ENCODE results near the gene RERE.
A peak's percentile ranks its signal among the peaks of the same experiment; 100 is the strongest.

Gene RERE

GRCh38 chr1:8590721-8591351 is 226.6 kb downstream of the RERE start:
- WGBS, 2 experiments (ENCODE audit: insufficient coverage in 2 of 2), result 81 to 96% methylated on average over 3 to 4 of the region's 6 CpGs
- Histone ChIP-seq H3K4me1 (ENCODE audit: control insufficient read depth, insufficient read depth, low read length, poor library complexity, severe bottlenecking) (peaks cover 44% of the 10 kb centered on the region), H3K27ac (ENCODE audit: low read depth, low read length, severe bottlenecking) (peak overlapping the region; percentile 36), H3K36me3 (ENCODE audit: control insufficient read depth, insufficient read depth, low read length) (peaks cover 47% of the 10 kb centered on the region), H3K9me3 (ENCODE audit: control insufficient read depth, low read length) (peaks cover 9% of the 10 kb centered on the region), H3K4me3 (ENCODE audit: extremely low read depth, insufficient read depth, low read length, poor library complexity, severe bottlenecking) (no peak overlapping the region)

DNA sequence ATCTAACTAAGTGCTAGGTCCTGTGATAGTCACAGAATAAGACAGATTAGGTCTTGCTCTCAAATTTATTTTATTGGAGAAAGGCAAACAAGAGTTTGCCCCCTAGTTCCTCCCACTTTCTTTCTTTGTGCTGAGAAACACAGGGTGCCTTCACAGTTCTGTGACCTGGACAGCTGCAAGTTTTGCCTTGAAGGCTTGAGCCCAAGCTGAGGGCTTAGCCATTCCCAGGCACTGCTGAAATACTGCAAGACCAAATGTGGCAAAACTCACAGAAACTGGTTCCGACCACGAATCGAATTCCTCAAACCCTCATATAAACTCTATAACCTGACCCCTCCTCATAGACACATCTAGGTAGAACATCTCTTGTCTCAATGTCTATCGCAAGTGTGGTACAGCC is 227.9 kb downstream of the RERE start:
- Histone ChIP-seq H3K27ac (ENCODE audit: low read depth, low read length, severe bottlenecking) (no peak overlapping the region), H3K36me3 (ENCODE audit: control insufficient read depth, insufficient read depth, low read length) (peaks cover 40% of the 10 kb centered on the region), H3K4me1 (ENCODE audit: control insufficient read depth, insufficient read depth, low read length, poor library complexity, severe bottlenecking) (peaks cover 46% of the 10 kb centered on the region), H3K9me3 (ENCODE audit: control insufficient read depth, low read length) (peaks cover 9% of the 10 kb centered on the region), H3K4me3 (ENCODE audit: extremely low read depth, insufficient read depth, low read length, poor library complexity, severe bottlenecking) (no peak overlapping the region)
- 73 to 78% methylated on average over 4 of the region's 4 CpGs for WGBS, 2 experiments (ENCODE audit: insufficient coverage in 2 of 2)

GRCh38 chr1:8587784-8588183 is 229.7 kb downstream of the RERE start:
- H3K4me1 ChIP-seq (ENCODE audit: control insufficient read depth, insufficient read depth, low read length, poor library complexity, severe bottlenecking), result peaks cover 48% of the 10 kb centered on the region
- H3K4me3 ChIP-seq (ENCODE audit: extremely low read depth, insufficient read depth, low read length, poor library complexity, severe bottlenecking), result no peak overlapping the region
- WGBS, 2 experiments (ENCODE audit: insufficient coverage in 2 of 2), result 62 to 67% methylated on average over 3 of the region's 5 CpGs
- H3K27ac ChIP-seq (ENCODE audit: low read depth, low read length, severe bottlenecking), result peak overlapping the region; percentile 51
- peaks cover 33% of the 10 kb centered on the region for H3K36me3 ChIP-seq (ENCODE audit: control insufficient read depth, insufficient read depth, low read length)
- no peaks in the 10 kb centered on the region for H3K9me3 ChIP-seq (ENCODE audit: control insufficient read depth, low read length)

GRCh38 chr1:8586438-8586837 is 231.0 kb downstream of the RERE start:
- peaks cover 32% of the 10 kb centered on the region for H3K36me3 ChIP-seq (ENCODE audit: control insufficient read depth, insufficient read depth, low read length)
- H3K4me3 ChIP-seq (ENCODE audit: extremely low read depth, insufficient read depth, low read length, poor library complexity, severe bottlenecking), result no peak overlapping the region
- no peaks in the 10 kb centered on the region for H3K9me3 ChIP-seq (ENCODE audit: control insufficient read depth, low read length)
- peaks cover 37% of the 10 kb centered on the region for H3K4me1 ChIP-seq (ENCODE audit: control insufficient read depth, insufficient read depth, low read length, poor library complexity, severe bottlenecking)
- WGBS, 2 experiments (ENCODE audit: insufficient coverage in 2 of 2), result 100% methylated on average over 1 of the region's 1 CpG; no CpG with 5 or more reads in 1 of the 2 experiments
- peak overlapping the region; percentile 67 for H3K27ac ChIP-seq (ENCODE audit: low read depth, low read length, severe bottlenecking)

DNA sequence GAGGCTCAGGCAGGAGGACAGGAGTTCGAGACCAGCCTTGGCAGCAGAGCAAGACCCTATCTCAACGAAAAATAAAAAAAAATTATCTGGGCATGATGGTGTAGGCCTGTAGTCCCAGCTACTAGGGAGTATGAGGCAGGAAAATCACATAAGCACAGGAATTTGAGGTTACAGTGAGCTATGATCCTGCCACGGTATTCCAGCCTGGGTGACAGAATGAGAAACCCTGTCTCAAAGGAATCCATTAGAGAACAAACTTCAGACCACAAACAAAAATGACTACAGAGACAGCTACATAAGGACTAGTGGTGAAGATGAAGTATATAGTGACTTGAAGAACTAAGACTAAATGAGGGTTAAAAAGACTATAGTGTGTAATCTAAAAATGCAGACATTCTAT is 233.1 kb downstream of the RERE start:
- H3K36me3 ChIP-seq (ENCODE audit: control insufficient read depth, insufficient read depth, low read length), result peaks cover 36% of the 10 kb centered on the region
- H3K4me1 ChIP-seq (ENCODE audit: control insufficient read depth, insufficient read depth, low read length, poor library complexity, severe bottlenecking), result peaks cover 30% of the 10 kb centered on the region
- H3K27ac ChIP-seq (ENCODE audit: low read depth, low read length, severe bottlenecking), result no peak overlapping the region
- 90% methylated on average over 2 of the region's 3 CpGs; no CpG with 5 or more reads in 1 of the 2 experiments for WGBS, 2 experiments (ENCODE audit: insufficient coverage in 2 of 2)
- H3K4me3 ChIP-seq (ENCODE audit: extremely low read depth, insufficient read depth, low read length, poor library complexity, severe bottlenecking), result no peak overlapping the region
- no peaks in the 10 kb centered on the region for H3K9me3 ChIP-seq (ENCODE audit: control insufficient read depth, low read length)

DNA sequence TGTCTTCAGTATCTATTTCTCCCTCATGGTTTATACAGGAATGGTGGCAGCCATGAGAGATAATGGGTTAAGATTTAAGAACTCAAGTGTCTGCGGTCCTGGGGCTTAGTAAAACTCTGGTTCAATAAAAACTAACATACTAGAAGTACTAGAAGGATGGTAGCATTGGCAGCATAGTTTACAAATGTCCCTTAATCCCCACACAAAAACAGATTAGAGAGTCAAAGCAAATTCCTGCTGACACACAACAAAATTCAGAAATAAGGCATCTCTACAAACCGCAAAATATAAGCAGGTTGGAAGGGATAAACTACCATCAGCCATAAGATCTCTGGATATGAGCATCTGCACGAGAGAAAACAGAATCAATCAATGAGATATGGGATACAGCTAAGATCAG is 234.4 kb downstream of the RERE start:
- Histone ChIP-seq H3K4me3 (ENCODE audit: extremely low read depth, insufficient read depth, low read length, poor library complexity, severe bottlenecking) (no peak overlapping the region), H3K36me3 (ENCODE audit: control insufficient read depth, insufficient read depth, low read length) (peaks cover 48% of the 10 kb centered on the region), H3K4me1 (ENCODE audit: control insufficient read depth, insufficient read depth, low read length, poor library complexity, severe bottlenecking) (peaks cover 24% of the 10 kb centered on the region), H3K9me3 (ENCODE audit: control insufficient read depth, low read length) (no peaks in the 10 kb centered on the region), H3K27ac (ENCODE audit: low read depth, low read length, severe bottlenecking) (no peak overlapping the region)
- 91 to 100% methylated on average over 1 of the region's 3 CpGs for WGBS, 2 experiments (ENCODE audit: insufficient coverage in 2 of 2)

DNA sequence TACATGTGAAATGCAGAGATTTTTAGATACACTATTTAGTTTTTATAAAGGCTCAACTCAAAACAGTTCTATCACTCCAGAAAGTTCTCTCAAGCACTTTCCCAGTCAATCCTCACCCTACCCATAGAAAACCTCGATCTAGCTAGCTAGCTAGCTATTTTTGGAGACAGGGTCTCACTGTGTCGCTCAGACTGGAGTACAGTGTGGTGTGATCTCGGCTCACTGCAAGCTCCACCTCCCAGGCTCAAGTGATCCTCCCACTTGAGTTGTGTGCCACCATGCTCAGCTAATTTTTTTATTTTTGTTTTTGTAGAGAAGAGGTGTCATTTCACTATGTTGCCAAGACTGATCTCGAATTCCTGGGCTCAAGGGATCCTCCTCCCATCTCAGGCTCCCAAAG is 236.9 kb downstream of the RERE start:
- 95 to 100% methylated on average over 1 to 3 of the region's 4 CpGs for WGBS, 2 experiments (ENCODE audit: insufficient coverage in 2 of 2)
- Histone ChIP-seq H3K4me1 (ENCODE audit: control insufficient read depth, insufficient read depth, low read length, poor library complexity, severe bottlenecking) (peaks cover 13% of the 10 kb centered on the region), H3K36me3 (ENCODE audit: control insufficient read depth, insufficient read depth, low read length) (peaks cover 57% of the 10 kb centered on the region), H3K27ac (ENCODE audit: low read depth, low read length, severe bottlenecking) (no peak overlapping the region), H3K4me3 (ENCODE audit: extremely low read depth, insufficient read depth, low read length, poor library complexity, severe bottlenecking) (no peak overlapping the region), H3K9me3 (ENCODE audit: control insufficient read depth, low read length) (no peaks in the 10 kb centered on the region)

DNA sequence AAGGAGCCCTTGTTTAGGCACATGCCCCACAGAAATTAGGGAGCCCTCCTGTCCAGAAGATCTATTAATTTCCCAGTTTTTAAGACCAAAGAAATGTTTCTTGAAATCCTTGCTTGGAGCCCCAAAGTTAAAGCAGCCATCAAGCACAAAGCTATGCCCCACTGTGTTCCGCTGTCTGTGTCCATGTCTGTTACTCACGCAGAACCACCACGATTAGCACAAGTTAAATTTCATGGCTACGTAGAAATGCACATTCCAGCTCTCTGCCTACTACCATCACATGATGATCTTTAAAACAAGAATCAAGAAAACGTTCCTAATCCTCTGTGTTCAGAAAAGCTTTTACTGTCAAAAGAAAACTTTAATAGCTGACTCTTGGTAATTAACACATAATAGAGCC is 238.5 kb downstream of the RERE start:
- Histone ChIP-seq H3K4me1 (ENCODE audit: control insufficient read depth, insufficient read depth, low read length, poor library complexity, severe bottlenecking) (peaks cover 5% of the 10 kb centered on the region), H3K4me3 (ENCODE audit: extremely low read depth, insufficient read depth, low read length, poor library complexity, severe bottlenecking) (no peak overlapping the region), H3K9me3 (ENCODE audit: control insufficient read depth, low read length) (no peaks in the 10 kb centered on the region), H3K27ac (ENCODE audit: low read depth, low read length, severe bottlenecking) (no peak overlapping the region), H3K36me3 (ENCODE audit: control insufficient read depth, insufficient read depth, low read length) (peaks cover 63% of the 10 kb centered on the region)
- 87 to 100% methylated on average over 5 of the region's 5 CpGs for WGBS, 2 experiments (ENCODE audit: insufficient coverage in 2 of 2)

DNA sequence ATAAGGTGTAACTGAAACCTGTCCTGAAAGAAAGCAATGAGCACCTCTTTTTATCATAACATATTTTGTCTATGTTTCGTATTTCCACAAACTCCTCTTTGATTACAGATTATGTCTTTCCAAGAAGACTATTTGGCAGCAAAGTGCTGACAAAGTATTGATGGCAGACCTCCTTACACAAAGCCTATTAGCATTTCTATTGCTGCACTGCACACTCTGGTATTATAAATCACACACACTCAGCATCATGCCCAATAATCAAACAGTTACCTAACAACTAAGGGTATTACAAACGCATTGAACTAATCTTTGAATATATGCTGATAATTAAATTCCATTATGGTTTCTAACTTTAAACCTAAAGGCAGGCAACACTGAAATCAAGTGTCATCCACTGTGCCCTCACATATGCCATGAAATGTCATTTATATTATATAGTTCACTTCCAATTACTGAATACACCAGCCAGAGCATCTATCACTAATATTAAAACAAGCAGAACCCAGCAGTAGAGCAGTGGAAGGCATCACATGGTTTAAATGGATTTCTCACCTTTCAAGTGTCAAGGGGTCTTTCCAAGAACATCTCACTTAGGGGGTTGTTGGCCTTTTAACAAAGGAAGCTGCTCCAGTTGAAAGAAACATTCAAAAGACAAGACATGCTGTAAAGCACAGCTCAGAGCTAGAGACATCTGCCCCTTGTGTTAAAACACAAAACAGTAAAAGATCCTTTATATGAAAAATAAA is 239.1 kb downstream of the RERE start:
- Histone ChIP-seq H3K4me1 (ENCODE audit: control insufficient read depth, insufficient read depth, low read length, poor library complexity, severe bottlenecking) (peaks cover 10% of the 10 kb centered on the region), H3K36me3 (ENCODE audit: control insufficient read depth, insufficient read depth, low read length) (peaks cover 62% of the 10 kb centered on the region), H3K4me3 (ENCODE audit: extremely low read depth, insufficient read depth, low read length, poor library complexity, severe bottlenecking) (no peak overlapping the region), H3K27ac (ENCODE audit: low read depth, low read length, severe bottlenecking) (no peak overlapping the region), H3K9me3 (ENCODE audit: control insufficient read depth, low read length) (no peaks in the 10 kb centered on the region)
- 100% methylated on average over 1 of the region's 2 CpGs; no CpG with 5 or more reads in 1 of the 2 experiments for WGBS, 2 experiments (ENCODE audit: insufficient coverage in 2 of 2)

- H3K36me3 ChIP-seq (ENCODE audit: control insufficient read depth, insufficient read depth, low read length), result peaks cover 46% of the 10 kb centered on the region
- H3K4me3 ChIP-seq (ENCODE audit: extremely low read depth, insufficient read depth, low read length, poor library complexity, severe bottlenecking), result no peak overlapping the region
- H3K9me3 ChIP-seq (ENCODE audit: control insufficient read depth, low read length), result no peaks in the 10 kb centered on the region
- WGBS, 2 experiments (ENCODE audit: insufficient coverage in 2 of 2), result 100% methylated on average over 1 of the region's 5 CpGs; no CpG with 5 or more reads in 1 of the 2 experiments
- peaks cover 35% of the 10 kb centered on the region for H3K4me1 ChIP-seq (ENCODE audit: control insufficient read depth, insufficient read depth, low read length, poor library complexity, severe bottlenecking)
- H3K27ac ChIP-seq (ENCODE audit: low read depth, low read length, severe bottlenecking), result no peak overlapping the region
Measured at GRCh38 chr1:8574985-8575384, 242.5 kb downstream of the RERE start.

DNA sequence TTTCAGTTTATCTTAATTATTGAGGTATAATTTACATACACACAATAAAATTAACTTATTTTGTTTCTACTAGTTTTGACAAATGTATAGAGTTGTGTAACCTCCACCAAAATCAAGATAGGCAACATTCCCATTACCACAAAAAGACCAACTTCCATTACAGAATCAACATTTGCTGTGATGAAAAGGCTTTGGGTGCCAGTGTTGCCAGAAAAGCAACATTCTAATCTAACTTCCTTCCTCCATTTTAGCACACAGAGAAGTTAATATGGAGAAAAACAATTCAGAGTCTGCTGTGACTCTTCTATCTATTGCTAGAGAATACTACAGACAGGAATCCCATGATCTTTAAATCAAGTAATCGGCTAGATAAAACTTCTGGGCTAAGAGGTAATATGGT is 245.3 kb downstream of the RERE start:
- Histone ChIP-seq H3K27ac (ENCODE audit: low read depth, low read length, severe bottlenecking) (peak overlapping the region; percentile 86), H3K36me3 (ENCODE audit: control insufficient read depth, insufficient read depth, low read length) (peaks cover 39% of the 10 kb centered on the region), H3K4me3 (ENCODE audit: extremely low read depth, insufficient read depth, low read length, poor library complexity, severe bottlenecking) (no peak overlapping the region), H3K9me3 (ENCODE audit: control insufficient read depth, low read length) (no peaks in the 10 kb centered on the region), H3K4me1 (ENCODE audit: control insufficient read depth, insufficient read depth, low read length, poor library complexity, severe bottlenecking) (peaks cover 55% of the 10 kb centered on the region)
- WGBS, 2 experiments (ENCODE audit: insufficient coverage in 2 of 2), result no CpG with 5 or more reads among the region's 1 CpG
